MG63 (cell line): ENCODE measurements around the gene LMO2. TPM values are rescaled to one million over a fixed set of nuclear protein-coding genes. Genes with fewer than 3 reads are reported as not detected.
A peak's percentile ranks its signal among the peaks of the same experiment; 100 is the strongest.
"Not testable (repeated sequence)": the region's sequence is repeated elsewhere in the genome, so short reads cannot be mapped to it uniquely, and the experiment has no call there.

ENCODE experiments used
- DNase-seq: peaks from one replicate; pipeline ENCODE4 v3.0.0-alpha.2; 2020
- H3K27me3 ChIP-seq: fragments of 250-450 bp; sonication (Bioruptor Pico); 2 replicates; pipeline ENCODE4 v1.5.1; 2020; ENCODE audit warnings: mild to moderate bottlenecking, moderate library complexity
- H3K36me3 ChIP-seq: fragments of 250-450 bp; sonication (Bioruptor Pico); 2 replicates; pipeline ENCODE4 v1.5.1; 2020; ENCODE audit warnings: mild to moderate bottlenecking, moderate library complexity
- H3K4me3 ChIP-seq: fragments of 250-450 bp; sonication (Bioruptor Pico); 2 replicates; pipeline ENCODE4 v1.5.1; 2020; ENCODE audit warnings: mild to moderate bottlenecking, moderate library complexity
- H3K9me3 ChIP-seq: fragments of 250-450 bp; sonication (Bioruptor Pico); 2 replicates; pipeline ENCODE4 v1.5.1; 2020; ENCODE audit warnings: mild to moderate bottlenecking, moderate library complexity
- total RNA-seq: library from RNA; depleted of rRNA; stranded (reverse); fragments of >200 nt; shearing (Covaris generic); gene quantifications from 2 replicates; pipeline ENCODE4 v1.2.3, GENCODE V29; 2014; ENCODE audit warnings: low replicate concordance

Gene LMO2
- total RNA-seq, 1 experiment from 2014 or later: not detected

GRCh38 chr11:33920838-33921613 lies 29.1 kb upstream of the LMO2 start:
- DNase-seq: no peak
- Histone ChIP-seq H3K27me3 (peaks cover 11% of the 10 kb centered on the region), H3K36me3 (no peaks in the 10 kb centered on the region), H3K9me3 (no peaks in the 10 kb centered on the region; the same call in 1 of the 2 replicates), H3K4me3 (no peak overlapping the region)

GRCh38 chr11:33919645-33920044 lies 27.8 kb upstream of the LMO2 start:
- DNase-seq: no peak
- Histone ChIP-seq H3K9me3 (no peaks in the 10 kb centered on the region; the same call in 1 of the 2 replicates), H3K27me3 (peaks cover 9% of the 10 kb centered on the region)

GRCh38 chr11:33917402-33917801 lies 25.5 kb upstream of the LMO2 start:
- H3K27me3 ChIP-seq, H3K9me3 ChIP-seq, H3K4me3 ChIP-seq, H3K36me3 ChIP-seq, DNase-seq: not testable (repeated sequence)

More at GRCh38 chr11:33919645-33920044, 27.8 kb upstream of the LMO2 start:
- Histone ChIP-seq H3K36me3 (no peaks in the 10 kb centered on the region), H3K4me3 (no peak overlapping the region)

GRCh38 chr11:33916736-33917135 lies 24.9 kb upstream of the LMO2 start:
- Histone ChIP-seq H3K4me3 (no peak overlapping the region), H3K9me3 (no peaks in the 10 kb centered on the region; the same call in 1 of the 2 replicates), H3K36me3 (no peaks in the 10 kb centered on the region), H3K27me3 (no peaks in the 10 kb centered on the region; the same call in none of the 2 replicates)
- DNase-seq: no peak

- no peak for DNase-seq
- Histone ChIP-seq H3K27me3 (no peaks in the 10 kb centered on the region; the same call in none of the 2 replicates), H3K36me3 (no peaks in the 10 kb centered on the region), H3K4me3 (no peak overlapping the region), H3K9me3 (no peaks in the 10 kb centered on the region; the same call in 1 of the 2 replicates)
Measured at GRCh38 chr11:33915526-33915925, 23.6 kb upstream of the LMO2 start.

GRCh38 chr11:33913991-33914390 lies 22.1 kb upstream of the LMO2 start:
- Histone ChIP-seq H3K4me3 (no peak overlapping the region), H3K9me3 (no peaks in the 10 kb centered on the region; the same call in 1 of the 2 replicates), H3K27me3 (no peaks in the 10 kb centered on the region), H3K36me3 (no peaks in the 10 kb centered on the region)
- DNase-seq: no peak

GRCh38 chr11:33912405-33913361 lies 20.8 kb upstream of the LMO2 start:
- no peaks in the 10 kb centered on the region for H3K36me3 ChIP-seq
- no peak overlapping the region for H3K4me3 ChIP-seq
- H3K27me3 ChIP-seq: no peaks in the 10 kb centered on the region
- DNase-seq: peak; percentile 33
- no peaks in the 10 kb centered on the region; the same call in 1 of the 2 replicates for H3K9me3 ChIP-seq

GRCh38 chr11:33910958-33911339 lies 19.1 kb upstream of the LMO2 start:
- no peak for DNase-seq
- Histone ChIP-seq H3K36me3 (no peaks in the 10 kb centered on the region), H3K27me3 (no peaks in the 10 kb centered on the region), H3K4me3 (no peak overlapping the region), H3K9me3 (no peaks in the 10 kb centered on the region)

- Histone ChIP-seq H3K4me3 (no peak overlapping the region), H3K27me3 (no peaks in the 10 kb centered on the region), H3K9me3 (no peaks in the 10 kb centered on the region), H3K36me3 (no peaks in the 10 kb centered on the region)
- peak; percentile 32 for DNase-seq
Measured at GRCh38 chr11:33910296-33910957, 18.6 kb upstream of the LMO2 start.

- H3K9me3 ChIP-seq: no peaks in the 10 kb centered on the region
- no peak overlapping the region for H3K4me3 ChIP-seq
- no peaks in the 10 kb centered on the region for H3K36me3 ChIP-seq
- no peak for DNase-seq
- H3K27me3 ChIP-seq: no peaks in the 10 kb centered on the region
Measured at GRCh38 chr11:33909552-33909951, 17.7 kb upstream of the LMO2 start.

GRCh38 chr11:33909150-33909549 lies 17.3 kb upstream of the LMO2 start:
- DNase-seq: no peak
- H3K36me3 ChIP-seq: no peaks in the 10 kb centered on the region

GRCh38 chr11:33907421-33907820 lies 15.5 kb upstream of the LMO2 start:
- no peak overlapping the region for H3K4me3 ChIP-seq
- H3K27me3 ChIP-seq: no peaks in the 10 kb centered on the region
- no peaks in the 10 kb centered on the region for H3K9me3 ChIP-seq
- no peak for DNase-seq
- no peaks in the 10 kb centered on the region for H3K36me3 ChIP-seq

More at GRCh38 chr11:33909150-33909549, 17.3 kb upstream of the LMO2 start:
- H3K9me3 ChIP-seq: no peaks in the 10 kb centered on the region
- no peaks in the 10 kb centered on the region for H3K27me3 ChIP-seq
- H3K4me3 ChIP-seq: no peak overlapping the region

GRCh38 chr11:33906484-33907186 lies 14.8 kb upstream of the LMO2 start:
- no peak for DNase-seq
- Histone ChIP-seq H3K9me3 (no peaks in the 10 kb centered on the region; the same call in 1 of the 2 replicates), H3K27me3 (no peaks in the 10 kb centered on the region), H3K4me3 (no peak overlapping the region), H3K36me3 (no peaks in the 10 kb centered on the region)

- H3K9me3 ChIP-seq: no peaks in the 10 kb centered on the region; the same call in 1 of the 2 replicates
- H3K27me3 ChIP-seq: no peaks in the 10 kb centered on the region
- no peak for DNase-seq
- H3K36me3 ChIP-seq: no peaks in the 10 kb centered on the region
- no peak overlapping the region for H3K4me3 ChIP-seq
Measured at GRCh38 chr11:33904102-33904501, 12.2 kb upstream of the LMO2 start.

- H3K9me3 ChIP-seq: no peaks in the 10 kb centered on the region; the same call in 1 of the 2 replicates
- no peaks in the 10 kb centered on the region for H3K36me3 ChIP-seq
- DNase-seq: no peak
- H3K4me3 ChIP-seq: no peak overlapping the region
- no peaks in the 10 kb centered on the region for H3K27me3 ChIP-seq
Measured at GRCh38 chr11:33900159-33900840, 8.4 kb upstream of the LMO2 start.
